ENCODE results near the gene MUC12.
"Not testable (repeated sequence)": the region's sequence is repeated elsewhere in the genome, so short reads cannot be mapped to it uniquely, and the experiment has no call there.

The MUC12 gene, protein sequence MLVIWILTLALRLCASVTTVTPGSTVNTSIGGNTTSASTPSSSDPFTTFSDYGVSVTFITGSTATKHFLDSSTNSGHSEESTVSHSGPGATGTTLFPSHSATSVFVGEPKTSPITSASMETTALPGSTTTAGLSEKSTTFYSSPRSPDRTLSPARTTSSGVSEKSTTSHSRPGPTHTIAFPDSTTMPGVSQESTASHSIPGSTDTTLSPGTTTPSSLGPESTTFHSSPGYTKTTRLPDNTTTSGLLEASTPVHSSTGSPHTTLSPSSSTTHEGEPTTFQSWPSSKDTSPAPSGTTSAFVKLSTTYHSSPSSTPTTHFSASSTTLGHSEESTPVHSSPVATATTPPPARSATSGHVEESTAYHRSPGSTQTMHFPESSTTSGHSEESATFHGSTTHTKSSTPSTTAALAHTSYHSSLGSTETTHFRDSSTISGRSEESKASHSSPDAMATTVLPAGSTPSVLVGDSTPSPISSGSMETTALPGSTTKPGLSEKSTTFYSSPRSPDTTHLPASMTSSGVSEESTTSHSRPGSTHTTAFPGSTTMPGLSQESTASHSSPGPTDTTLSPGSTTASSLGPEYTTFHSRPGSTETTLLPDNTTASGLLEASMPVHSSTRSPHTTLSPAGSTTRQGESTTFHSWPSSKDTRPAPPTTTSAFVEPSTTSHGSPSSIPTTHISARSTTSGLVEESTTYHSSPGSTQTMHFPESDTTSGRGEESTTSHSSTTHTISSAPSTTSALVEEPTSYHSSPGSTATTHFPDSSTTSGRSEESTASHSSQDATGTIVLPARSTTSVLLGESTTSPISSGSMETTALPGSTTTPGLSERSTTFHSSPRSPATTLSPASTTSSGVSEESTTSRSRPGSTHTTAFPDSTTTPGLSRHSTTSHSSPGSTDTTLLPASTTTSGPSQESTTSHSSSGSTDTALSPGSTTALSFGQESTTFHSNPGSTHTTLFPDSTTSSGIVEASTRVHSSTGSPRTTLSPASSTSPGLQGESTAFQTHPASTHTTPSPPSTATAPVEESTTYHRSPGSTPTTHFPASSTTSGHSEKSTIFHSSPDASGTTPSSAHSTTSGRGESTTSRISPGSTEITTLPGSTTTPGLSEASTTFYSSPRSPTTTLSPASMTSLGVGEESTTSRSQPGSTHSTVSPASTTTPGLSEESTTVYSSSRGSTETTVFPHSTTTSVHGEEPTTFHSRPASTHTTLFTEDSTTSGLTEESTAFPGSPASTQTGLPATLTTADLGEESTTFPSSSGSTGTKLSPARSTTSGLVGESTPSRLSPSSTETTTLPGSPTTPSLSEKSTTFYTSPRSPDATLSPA (N-terminal part only)

DNA sequence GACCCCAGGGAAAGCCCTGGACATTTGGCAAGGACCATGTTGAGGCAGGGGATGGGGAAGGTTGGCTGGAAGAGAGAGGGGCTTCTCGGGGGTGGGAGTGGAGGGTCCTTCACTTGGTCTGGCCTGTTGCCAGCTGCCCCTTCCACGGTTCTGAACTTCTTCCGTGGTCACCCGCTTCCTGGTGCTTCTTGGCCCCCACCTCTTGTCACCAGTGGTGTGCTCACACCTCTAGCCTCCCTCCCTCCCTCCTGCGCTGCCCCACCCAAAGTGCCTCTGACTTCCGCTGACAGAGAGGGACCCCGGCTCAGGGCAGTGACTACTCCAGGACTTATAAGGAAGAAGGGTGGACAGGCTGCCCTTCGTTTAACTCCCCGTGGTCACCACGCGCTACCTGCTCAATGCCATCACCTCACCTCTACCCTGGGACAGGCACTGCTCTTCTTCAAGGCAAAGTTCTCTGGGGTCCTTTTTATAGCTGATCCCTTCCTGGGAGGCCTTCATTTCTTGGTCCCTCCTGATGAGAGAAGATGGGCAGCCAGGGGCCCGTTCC, at the start of gene MUC12:
Gene MUC12, plus strand, starts transcription at position 500 of the 550 bp plus-strand sequence. CDS start 58 bp downstream, outside the sequence.
- in situ Hi-C loops (cut with HindIII; ENCODE audit: low sequenced_read_pairs): no loop called here

DNA sequence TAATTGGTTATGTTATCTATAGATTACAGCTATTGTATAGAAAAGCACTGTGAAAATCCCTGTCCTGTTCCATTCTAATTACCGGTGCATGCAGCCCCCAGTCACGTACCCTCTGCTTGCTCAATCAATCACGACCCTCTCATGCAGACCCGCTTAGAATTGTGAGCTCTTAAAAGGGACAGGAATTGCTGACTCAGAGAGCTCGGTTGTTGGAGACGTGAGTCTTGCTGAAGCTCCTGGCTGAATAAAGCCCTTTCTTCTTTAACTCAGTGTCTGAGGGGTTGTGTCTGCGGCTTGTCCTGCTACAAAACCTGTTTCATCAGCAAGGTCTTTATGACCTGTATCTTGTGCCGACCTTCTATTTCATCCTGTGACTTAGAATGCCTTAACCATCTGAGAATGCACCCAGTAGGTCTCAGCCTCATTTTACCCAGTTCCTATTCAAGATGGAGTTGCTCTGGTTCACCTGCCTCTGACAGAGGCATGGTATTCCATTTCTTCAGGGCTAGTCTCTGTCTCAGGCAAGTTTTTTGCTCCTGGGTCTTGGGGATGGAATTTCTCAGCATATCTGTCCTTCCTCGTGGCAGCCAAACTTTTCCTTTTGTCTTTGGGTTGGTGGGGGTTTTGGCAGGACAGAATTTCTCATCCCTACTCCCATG, 49.5 kb upstream of the MUC12 start:
- in situ Hi-C loops (cut with HindIII; ENCODE audit: low sequenced_read_pairs): not testable (repeated sequence)

DNA sequence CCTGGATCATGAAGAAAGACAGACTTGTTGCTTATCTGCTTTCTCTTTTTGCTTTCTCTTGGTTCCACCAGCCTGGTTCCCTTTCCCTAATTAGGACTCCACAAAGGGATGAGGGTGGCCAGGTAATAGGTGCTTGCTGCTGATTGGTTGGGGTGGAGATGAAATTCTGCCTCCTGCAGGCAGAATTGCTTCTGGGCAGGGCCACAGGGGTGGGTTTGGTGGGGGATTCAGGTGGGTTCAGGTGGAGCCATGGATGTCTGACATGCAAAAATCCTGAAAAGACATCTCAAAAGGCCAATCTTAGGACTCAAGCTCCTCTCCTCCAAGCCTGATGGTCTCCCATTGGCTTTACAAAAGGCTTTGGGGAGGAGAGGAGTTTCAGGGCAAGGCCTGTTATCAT, 48.3 kb upstream of the MUC12 start:
- in situ Hi-C loops (cut with HindIII; ENCODE audit: low sequenced_read_pairs): no loop called here

DNA sequence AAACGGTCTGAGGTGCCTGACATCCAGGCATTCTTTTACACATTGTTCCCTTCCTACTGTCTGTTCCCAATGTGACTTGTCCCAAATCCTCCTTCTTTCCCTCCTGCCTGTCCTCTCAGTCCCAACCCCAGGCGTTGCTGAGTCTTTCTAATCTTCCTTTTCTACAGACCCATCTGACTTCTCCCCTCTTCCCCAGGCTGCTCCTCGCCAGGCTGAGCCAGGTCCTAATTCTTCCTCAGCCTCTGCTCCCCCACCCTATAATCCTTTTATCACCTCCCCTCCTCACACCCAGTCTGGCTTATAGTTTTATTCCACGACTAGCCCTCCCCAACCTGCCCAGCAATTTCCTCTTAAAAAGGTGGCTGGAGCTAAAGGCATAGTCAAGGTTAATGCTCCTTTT, 45.7 kb upstream of the MUC12 start:
- in situ Hi-C loops (cut with HindIII; ENCODE audit: low sequenced_read_pairs): not testable (repeated sequence)

DNA sequence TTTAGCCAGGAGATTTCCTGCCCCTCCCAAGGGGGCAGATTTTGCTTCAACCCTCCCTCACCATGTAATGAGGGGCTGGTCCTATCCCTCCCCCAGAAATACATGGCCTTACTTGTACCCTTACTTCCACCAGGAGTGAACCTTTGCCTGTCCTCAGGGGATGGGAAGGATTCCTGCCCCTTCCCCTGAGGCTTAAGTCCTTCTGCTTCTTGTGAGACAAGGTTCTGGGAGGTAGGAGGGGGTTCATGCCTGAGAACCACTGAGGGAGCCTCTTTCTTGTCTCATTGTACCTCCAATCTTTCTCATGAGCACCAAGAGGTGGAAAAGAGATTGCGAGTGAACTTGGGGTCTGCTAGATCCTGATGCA, 39.6 kb upstream of the MUC12 start:
- in situ Hi-C loops (cut with HindIII; ENCODE audit: low sequenced_read_pairs): no loop called here

DNA sequence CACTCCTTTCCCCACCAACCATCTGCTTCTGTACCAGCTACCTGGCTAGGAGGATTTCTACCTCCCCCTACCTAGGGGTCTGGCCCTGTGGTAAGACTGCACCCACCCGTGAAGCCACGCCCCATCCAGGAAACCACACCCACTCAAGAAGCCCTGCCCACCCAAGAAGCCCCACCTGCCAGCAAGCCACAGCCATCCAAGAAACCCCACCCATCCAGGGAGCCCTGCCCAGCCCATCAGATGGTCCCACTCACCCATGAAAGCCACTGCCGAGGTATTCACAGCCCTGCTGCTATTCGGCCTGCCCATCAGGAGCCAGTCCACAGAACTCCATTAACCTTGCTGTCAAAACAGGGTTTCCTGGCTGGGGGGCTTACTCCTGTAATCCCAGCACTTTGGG, 35.6 kb upstream of the MUC12 start:
- in situ Hi-C loops (cut with HindIII; ENCODE audit: low sequenced_read_pairs): no loop called here

DNA sequence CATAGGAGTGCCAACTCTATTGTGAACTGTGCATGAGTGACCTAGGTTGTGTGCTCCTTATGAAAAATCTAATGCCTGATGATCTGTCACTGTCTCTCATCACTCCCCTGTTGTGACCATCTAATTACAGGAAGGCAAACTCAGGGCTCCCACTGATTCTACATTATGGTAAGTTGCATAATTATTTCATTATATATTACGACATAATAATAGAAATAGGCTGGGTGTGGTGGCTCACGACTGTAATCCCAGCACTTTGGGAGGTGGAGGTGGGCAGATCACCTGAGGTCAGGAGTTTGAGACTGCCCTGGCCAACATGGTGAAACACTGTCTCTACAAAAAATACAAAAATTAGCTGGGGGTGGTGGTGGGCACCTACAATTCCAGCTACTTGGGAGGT, 34.0 kb upstream of the MUC12 start:
- in situ Hi-C loops (cut with HindIII; ENCODE audit: low sequenced_read_pairs): not testable (repeated sequence)

DNA sequence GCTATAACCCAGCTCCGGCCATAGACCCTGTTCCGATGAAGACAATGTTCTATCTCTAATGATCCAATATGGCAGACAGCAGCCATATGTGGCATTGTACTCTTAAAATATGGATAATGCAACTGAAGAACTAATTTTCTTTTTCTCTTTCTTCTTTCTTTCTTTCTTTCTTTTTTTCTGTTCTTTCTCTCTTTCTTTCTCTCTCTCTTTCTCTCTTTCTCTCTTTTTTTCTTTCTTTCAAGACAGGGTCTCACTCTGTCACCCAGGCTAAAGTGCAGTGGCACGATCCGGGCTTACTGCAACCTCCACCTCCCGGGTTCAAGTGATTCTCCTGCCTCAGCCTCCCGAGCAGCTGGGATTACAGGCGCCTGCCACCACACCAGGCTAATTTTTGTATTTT, 33.2 kb upstream of the MUC12 start:
- in situ Hi-C loops (cut with HindIII; ENCODE audit: low sequenced_read_pairs): not testable (repeated sequence)

DNA sequence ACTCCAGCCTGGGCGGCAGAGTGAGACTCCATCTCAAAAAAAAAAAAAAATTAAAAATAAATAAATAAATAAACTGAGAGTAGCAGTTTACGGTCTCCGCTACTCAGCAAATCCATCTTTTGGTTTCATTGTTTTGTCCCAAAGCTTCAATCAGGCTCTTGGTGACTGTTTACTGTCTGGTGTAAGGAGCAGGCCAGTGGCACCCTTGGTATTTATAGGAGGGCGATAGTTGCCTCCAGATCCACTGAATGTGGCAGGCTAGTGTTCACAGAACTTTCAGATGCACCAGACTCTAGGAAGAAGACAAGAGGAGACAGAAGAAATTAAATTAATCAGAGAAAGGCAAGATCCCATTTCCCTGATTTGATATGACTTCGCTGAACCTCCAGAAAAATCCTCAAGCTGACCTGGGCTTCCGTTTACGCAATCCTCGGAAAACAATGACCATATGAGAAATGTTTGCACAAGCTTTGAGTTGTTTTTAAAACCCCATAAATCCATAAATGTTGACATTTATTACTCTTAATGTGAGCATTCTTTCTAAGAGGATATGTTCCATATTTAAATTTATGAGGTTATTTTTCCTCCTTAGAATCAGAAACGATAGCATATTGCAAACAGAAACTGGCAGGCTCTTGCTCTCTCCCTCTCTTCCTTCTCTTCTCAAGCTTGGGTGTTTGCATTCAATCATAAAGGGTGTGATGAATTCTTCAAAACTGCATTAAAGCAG, 27.2 kb upstream of the MUC12 start:
- in situ Hi-C loops (cut with HindIII; ENCODE audit: low sequenced_read_pairs): loop anchor here (10.0 kb wide), 1 partner anchor 57 kb away; the partner anchor contains the start of gene UFSP1

DNA sequence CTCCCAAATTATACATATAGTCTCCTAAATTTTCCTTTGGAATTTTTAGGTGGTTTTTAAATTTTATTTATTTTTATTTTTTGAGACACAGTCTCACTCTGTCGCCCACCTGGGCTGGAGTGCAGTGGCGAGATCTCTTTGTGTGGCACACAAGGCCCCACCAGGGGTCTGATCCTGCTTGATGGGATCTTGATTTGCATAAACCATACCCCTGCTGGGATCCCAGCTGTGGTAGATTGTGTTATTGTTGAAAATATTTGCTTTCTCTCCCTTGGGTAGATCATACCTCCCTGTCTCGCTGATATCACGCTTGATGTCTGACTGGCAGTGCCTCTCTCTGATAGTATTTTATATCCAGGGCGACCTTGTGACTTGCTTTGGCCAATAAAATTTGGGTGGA, 25.7 kb upstream of the MUC12 start:
- in situ Hi-C loops (cut with HindIII; ENCODE audit: low sequenced_read_pairs): loop anchor here (10.0 kb wide), 1 partner anchor 59 kb away; the partner anchor contains the start of gene UFSP1

DNA sequence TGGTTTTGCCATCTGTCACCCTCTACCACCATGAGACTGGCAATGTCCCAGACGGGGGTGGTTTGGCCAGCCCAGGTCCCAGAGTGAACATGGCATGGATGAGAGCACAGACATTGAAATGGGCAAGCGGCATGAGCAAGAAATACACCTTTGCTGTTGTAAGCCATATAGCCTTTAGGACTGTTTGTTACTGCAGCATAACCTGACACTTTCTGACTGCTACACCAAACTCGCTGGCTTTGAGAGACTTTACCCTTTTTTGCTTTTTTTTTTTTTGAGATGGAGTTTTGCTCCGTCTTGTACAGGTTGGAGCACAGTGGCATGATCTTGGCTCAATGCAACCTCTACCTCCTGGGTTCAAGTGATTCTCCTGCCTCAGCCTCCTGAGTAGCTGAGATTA, 25.2 kb upstream of the MUC12 start:
- in situ Hi-C loops (cut with HindIII; ENCODE audit: low sequenced_read_pairs): loop anchor here (10.0 kb wide), 1 partner anchor 59 kb away; the partner anchor contains the start of gene UFSP1

DNA sequence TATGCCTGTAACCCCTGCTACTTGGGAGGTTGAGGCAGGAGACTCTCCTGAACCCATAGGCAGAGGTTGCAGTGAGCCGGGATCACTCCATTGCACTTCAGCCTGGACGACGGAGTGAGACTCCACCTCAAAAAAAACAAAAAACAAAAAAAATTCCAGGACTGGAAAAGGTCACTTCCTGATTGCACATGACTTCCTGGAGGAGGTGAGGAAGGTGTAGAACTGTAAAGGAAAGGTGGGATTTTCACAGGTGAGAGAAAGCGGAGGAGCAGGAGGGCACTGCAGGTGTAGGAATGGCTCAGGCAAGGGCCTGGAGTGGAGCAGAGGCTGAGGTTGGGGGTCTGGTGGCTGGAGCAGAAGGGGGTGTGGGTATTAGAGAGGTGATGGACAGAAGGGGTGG, 23.3 kb upstream of the MUC12 start:
- in situ Hi-C loops (cut with HindIII; ENCODE audit: low sequenced_read_pairs): loop anchor here (10.0 kb wide), 1 partner anchor 61 kb away; the partner anchor contains the start of gene UFSP1

DNA sequence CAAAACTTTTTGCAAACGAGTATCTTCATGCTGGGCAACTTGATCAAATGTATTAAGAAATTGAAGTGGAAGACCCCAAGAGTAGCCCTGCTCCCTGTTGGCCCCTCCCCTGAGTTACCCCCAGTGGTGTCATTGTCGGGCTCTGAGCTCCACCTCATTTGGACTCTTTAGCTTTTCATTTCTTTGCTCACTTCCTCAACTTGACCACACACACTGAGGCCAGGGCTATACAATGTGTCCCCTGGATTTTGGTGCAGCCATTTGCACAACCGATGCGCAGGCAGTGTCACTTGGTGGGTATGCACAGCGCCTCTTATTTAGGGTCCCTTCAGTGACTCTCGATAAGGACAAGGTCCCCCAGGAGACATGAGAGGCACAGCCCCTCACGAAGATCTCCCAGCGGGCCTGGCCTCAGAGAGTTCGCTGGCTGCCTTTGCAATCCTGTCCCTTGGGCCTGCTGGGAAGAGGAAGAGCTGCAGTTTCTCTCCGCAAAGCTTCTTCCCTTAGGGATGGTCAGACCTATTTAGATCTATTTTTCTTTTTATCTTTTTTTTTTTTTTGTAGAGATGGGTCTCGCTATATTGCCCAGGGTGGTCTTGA, 22.5 kb upstream of the MUC12 start:
- in situ Hi-C loops (cut with HindIII; ENCODE audit: low sequenced_read_pairs): loop anchor here (10.0 kb wide), 1 partner anchor 62 kb away; the partner anchor contains the start of gene UFSP1

DNA sequence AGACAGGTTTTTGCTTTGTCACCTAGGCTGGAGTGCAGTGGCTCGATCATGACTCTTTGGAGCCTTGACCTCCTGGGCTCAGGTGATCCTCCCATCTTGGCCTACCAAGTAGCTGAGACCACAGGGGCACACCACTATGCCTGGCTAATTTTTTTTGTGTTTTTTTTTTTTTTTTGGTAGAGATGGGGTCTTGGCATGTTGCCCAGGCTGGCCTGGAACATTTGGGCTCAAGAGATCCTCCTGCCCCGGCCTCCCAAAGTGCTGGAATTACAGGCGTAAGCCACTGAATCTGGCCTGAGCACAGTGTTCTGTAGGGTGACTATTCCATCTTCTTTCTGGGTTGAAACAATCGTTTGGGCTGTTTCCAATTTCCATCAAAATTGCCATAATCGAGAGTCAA, 21.6 kb upstream of the MUC12 start:
- in situ Hi-C loops (cut with HindIII; ENCODE audit: low sequenced_read_pairs): loop anchor here (10.0 kb wide), 1 partner anchor 63 kb away; the partner anchor contains the start of gene UFSP1

DNA sequence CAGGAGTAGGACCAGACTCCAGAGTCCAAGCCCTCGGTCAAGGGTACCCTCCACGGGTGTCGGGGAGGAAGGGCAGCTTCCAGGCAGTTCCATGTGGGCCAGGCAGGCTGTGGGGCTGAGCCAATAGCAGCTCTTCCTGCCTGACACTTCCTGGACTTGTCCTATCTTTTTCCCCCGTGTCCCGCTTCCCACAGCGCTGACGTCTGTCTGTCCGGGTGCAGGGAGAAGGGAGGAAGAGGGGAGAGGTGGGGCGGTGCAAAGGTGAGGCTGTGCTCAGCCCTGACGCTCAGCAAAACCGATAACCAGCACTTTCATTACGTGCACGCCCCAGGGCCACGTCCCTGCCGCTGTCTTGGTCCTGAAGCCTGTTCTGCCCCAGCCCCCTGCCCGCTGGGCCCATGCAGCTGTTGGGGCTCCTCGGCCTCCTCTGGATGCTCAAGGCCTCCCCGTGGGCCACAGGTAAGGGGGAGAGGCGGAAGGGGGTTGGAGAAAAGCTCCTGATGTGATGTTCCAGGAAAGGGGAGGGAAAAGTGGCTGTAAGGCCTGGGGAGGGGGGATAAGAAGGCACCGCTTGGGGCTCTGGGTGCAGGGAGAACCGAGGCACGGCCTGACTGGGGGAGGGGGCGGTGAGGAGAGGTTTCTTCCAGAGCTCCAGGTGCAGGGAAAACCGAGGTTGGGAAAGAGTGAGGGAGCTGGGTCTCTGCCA, 20.0 kb upstream of the MUC12 start, which contains the start of gene MUC3A:
Gene MUC3A, plus strand, starts transcription at position 308 of the 706 bp plus-strand sequence. Its CDS starts 91 bp downstream, at position 399.
- in situ Hi-C loops (cut with HindIII; ENCODE audit: low sequenced_read_pairs): loop anchor here (10.0 kb wide), 1 partner anchor 65 kb away; the partner anchor contains the start of gene UFSP1

DNA sequence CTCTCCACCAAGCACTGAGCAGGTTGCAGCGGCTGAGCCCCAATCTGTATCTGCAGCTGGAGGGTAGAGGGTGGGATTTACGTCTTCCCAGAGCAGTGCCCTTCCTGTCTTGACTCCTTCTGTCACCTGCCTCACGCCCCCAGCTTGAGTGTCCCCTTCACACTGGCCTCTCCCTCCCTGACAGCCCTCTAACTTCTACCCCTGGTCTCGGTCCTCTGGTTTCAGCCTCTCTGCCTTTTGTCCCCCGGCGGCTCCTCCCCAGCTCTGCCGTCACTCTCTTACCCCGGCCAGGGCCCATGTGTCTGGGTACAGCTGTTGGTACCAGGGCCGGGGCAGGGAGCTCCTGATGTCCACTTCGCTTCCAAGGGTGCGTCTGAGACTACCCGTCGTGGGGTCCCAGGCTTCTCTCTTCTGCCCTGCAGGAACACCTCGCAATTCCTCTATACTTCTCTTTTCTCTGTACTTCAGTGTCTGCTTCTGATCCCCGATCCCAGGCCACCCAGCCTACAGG, 19.4 kb upstream of the MUC12 start:
- in situ Hi-C loops (cut with HindIII; ENCODE audit: low sequenced_read_pairs): loop anchor here (10.0 kb wide), 2 partner anchors 45 to 65 kb away; partner anchors contain the start of gene UFSP1

DNA sequence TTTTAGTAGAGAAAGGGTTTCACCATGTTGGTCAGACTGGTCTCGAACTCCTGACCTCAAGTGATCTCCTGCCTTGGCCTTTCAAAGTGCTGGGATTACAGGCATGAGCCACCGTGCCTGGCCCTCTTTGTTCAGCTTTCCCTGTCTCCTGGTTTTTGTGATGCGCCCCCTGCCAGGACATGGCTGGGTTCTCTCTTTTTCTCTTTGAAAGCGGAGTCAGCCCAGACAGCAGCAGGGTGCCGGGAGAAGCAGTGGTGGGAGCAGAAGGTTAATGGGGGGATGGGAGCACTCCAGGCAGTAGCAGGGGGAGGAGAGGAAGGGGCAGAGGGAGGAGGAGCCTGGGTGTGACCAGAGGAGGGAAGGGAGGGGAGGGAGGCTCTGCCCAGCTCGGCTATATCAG, 18.2 kb upstream of the MUC12 start:
- in situ Hi-C loops (cut with HindIII; ENCODE audit: low sequenced_read_pairs): loop anchor here (10.0 kb wide), 1 partner anchor 46 kb away; no protein-coding TSS in a partner anchor

All from endothelial cell of hepatic sinusoid (primary cell).